ENCODE data around the gene UNC93B1.

DNA sequence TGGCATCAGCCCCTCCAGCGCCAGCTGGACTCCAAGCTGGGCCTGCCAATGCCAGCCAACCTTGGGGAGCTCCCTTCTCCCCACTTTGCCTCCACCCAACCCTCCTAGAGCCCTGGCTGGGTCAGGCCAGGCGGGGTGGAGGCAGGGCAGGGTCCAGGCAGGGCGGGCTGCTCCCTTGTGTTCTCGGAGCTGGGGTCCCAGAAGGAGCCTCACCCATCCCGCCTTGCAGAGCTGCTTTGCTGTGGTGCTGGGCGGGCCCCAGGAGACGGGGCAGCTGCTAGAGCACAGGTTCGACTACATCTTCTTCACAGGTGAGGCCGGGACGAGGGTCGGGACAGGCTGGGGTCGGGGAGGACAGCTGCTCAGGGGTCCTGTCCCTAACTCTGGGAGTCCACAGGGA, 15.6 kb upstream of the UNC93B1 start:
- TF ChIP-seq, protein P1, sequence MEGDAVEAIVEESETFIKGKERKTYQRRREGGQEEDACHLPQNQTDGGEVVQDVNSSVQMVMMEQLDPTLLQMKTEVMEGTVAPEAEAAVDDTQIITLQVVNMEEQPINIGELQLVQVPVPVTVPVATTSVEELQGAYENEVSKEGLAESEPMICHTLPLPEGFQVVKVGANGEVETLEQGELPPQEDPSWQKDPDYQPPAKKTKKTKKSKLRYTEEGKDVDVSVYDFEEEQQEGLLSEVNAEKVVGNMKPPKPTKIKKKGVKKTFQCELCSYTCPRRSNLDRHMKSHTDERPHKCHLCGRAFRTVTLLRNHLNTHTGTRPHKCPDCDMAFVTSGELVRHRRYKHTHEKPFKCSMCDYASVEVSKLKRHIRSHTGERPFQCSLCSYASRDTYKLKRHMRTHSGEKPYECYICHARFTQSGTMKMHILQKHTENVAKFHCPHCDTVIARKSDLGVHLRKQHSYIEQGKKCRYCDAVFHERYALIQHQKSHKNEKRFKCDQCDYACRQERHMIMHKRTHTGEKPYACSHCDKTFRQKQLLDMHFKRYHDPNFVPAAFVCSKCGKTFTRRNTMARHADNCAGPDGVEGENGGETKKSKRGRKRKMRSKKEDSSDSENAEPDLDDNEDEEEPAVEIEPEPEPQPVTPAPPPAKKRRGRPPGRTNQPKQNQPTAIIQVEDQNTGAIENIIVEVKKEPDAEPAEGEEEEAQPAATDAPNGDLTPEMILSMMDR (conservative IDR thresholded peaks at IDR 0.05; ENCODE audit: low read length) = no peak
- TF ChIP-seq EZH2phosphoT487 (IDR thresholded peaks at IDR 0.05; ENCODE audit: borderline replicate concordance, low read depth, low read length) = no peak
